ENCODE data around the gene C14orf132. TPM values are rescaled to one million over a fixed set of nuclear protein-coding genes. Genes with fewer than 3 reads are reported as not detected.

C14orf132 gene
- total RNA-seq, 1 experiment from 2014 or later, result 1.3 TPM

DNA sequence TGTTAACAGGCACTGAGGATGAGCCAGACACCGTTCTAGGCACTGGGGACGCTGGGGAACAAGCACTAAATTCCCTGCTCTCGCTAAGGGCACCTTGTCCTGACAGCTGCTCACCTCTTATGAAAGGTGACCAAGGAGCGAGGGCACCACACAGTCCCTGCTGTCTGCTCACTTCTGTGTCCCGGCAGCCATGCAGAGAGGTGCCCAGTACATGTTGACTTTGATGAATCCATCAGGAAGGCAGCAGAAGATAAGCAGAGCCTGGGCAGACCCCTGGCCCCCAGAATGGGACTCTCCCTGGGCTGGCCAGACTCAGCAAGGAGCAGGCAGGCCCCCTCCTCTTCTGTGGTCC lies 14.1 kb downstream of the C14orf132 start:
- Mint-ChIP-seq H3K4me3 (ENCODE audit: low read depth, unreplicated experiment) (no peak overlapping the region), H3K9me3 (ENCODE audit: low read depth, unreplicated experiment) (no peaks in the 10 kb centered on the region), H3K27me3 (ENCODE audit: unreplicated experiment) (peaks cover 37% of the 10 kb centered on the region), H3K4me1 (ENCODE audit: low read depth, unreplicated experiment) (no peaks in the 10 kb centered on the region), H3K27ac (ENCODE audit: unreplicated experiment) (no peak overlapping the region), H3K36me3 (ENCODE audit: insufficient read depth, unreplicated experiment) (no peaks in the 10 kb centered on the region)
- intact Hi-C loops (cut with micrococcal nuclease; ENCODE audit: unreplicated experiment), result loop anchor here (5.0 kb wide), 1 partner anchor 56 kb away; no protein-coding TSS in a partner anchor
- TF ChIP-seq, protein P1, sequence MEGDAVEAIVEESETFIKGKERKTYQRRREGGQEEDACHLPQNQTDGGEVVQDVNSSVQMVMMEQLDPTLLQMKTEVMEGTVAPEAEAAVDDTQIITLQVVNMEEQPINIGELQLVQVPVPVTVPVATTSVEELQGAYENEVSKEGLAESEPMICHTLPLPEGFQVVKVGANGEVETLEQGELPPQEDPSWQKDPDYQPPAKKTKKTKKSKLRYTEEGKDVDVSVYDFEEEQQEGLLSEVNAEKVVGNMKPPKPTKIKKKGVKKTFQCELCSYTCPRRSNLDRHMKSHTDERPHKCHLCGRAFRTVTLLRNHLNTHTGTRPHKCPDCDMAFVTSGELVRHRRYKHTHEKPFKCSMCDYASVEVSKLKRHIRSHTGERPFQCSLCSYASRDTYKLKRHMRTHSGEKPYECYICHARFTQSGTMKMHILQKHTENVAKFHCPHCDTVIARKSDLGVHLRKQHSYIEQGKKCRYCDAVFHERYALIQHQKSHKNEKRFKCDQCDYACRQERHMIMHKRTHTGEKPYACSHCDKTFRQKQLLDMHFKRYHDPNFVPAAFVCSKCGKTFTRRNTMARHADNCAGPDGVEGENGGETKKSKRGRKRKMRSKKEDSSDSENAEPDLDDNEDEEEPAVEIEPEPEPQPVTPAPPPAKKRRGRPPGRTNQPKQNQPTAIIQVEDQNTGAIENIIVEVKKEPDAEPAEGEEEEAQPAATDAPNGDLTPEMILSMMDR (IDR thresholded peaks at IDR 0.05; ENCODE audit: unreplicated experiment), result no peak
- DNase-seq, result no peak
- BruUV-seq (replicated peaks), result no TSS peak
- CTCF ChIA-PET, result no interaction called here

DNA sequence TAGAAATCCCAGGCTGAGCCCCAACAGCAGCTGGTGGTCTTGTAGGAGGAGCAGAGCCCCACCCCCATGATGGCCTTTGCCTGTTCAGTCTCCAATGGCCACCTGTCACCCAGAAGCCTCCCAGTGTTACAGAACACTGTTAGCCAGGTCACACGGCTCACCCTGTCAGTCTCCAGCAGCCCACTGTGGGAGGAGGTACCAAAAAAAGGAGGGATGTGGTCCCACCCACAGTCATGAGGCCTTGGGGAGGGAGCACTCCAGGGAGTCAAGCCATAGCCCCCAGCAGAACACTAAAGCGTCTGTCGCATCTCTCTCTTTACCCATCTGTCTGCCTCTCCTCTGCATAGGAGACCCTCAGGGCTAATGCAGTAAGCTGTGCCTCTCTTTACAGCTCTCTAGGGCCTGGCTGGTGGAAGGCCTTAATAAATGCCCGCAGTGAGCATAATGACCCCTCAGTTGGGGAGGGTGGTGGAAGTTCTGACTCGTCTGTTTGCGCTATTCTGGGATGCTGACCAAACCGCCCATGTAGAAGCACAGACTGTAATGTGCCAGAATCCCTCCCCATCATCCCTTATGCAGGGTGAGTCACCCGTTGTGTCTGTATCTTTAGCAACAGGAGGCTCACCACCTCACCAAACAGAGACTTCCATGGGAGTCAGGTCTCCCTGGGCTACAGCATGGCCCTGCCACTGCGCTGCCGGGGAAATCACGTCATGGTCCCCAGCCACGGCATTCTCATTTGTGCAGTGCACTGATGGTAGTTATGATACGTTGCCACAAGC lies 14.6 kb downstream of the C14orf132 start:
- intact Hi-C loops (cut with micrococcal nuclease; ENCODE audit: unreplicated experiment), result loop anchor here (5.0 kb wide), 1 partner anchor 56 kb away; no protein-coding TSS in a partner anchor
- no peaks in the 10 kb centered on the region for H3K9me3 Mint-ChIP-seq (ENCODE audit: low read depth, unreplicated experiment)
- H3K4me3 Mint-ChIP-seq (ENCODE audit: low read depth, unreplicated experiment), result no peak overlapping the region
- BruUV-seq (replicated peaks), result no TSS peak
- peaks cover 37% of the 10 kb centered on the region for H3K27me3 Mint-ChIP-seq (ENCODE audit: unreplicated experiment)
- CTCF ChIA-PET, result no interaction called here
- no peaks in the 10 kb centered on the region for H3K36me3 Mint-ChIP-seq (ENCODE audit: insufficient read depth, unreplicated experiment)
- TF ChIP-seq, protein P1 (IDR thresholded peaks at IDR 0.05; ENCODE audit: unreplicated experiment), result no peak
- no peak overlapping the region for H3K27ac Mint-ChIP-seq (ENCODE audit: unreplicated experiment)
- no peaks in the 10 kb centered on the region for H3K4me1 Mint-ChIP-seq (ENCODE audit: low read depth, unreplicated experiment)
- no peak for DNase-seq

DNA sequence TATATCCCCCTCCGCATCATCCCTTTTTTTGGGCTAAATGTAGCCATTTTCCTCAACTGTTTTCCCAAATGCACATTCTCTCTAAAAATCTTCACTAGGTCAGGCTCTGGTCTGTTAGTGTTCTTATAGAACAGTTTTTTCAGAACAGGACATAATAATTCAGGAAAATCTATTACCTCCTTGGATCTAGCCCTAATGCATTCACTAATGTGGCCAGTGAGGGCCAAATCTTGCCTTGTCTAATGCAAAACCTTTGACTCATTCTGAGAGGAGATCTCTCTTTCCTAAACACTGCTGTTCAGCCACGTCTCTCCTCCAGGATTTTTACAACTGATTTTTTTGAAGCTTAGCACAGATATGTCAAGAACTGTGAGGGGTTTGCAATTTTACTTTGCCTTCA lies 15.5 kb downstream of the C14orf132 start:
- peaks cover 37% of the 10 kb centered on the region for H3K27me3 Mint-ChIP-seq (ENCODE audit: unreplicated experiment)
- intact Hi-C loops (cut with micrococcal nuclease; ENCODE audit: unreplicated experiment), result loop anchor here (5.0 kb wide), 2 partner anchors 57 to 223 kb away; no protein-coding TSS in a partner anchor
- CTCF ChIA-PET, result interaction anchor here (3.3 kb wide), 1 partner anchor 44 kb away, joined by 17 read pairs; no protein-coding TSS in a partner anchor
- no peak overlapping the region for H3K4me3 Mint-ChIP-seq (ENCODE audit: low read depth, unreplicated experiment)
- no peaks in the 10 kb centered on the region for H3K9me3 Mint-ChIP-seq (ENCODE audit: low read depth, unreplicated experiment)
- H3K36me3 Mint-ChIP-seq (ENCODE audit: insufficient read depth, unreplicated experiment), result no peaks in the 10 kb centered on the region
- BruUV-seq (replicated peaks), result no TSS peak
- no peaks in the 10 kb centered on the region for H3K4me1 Mint-ChIP-seq (ENCODE audit: low read depth, unreplicated experiment)
- TF ChIP-seq, protein P1 (IDR thresholded peaks at IDR 0.05; ENCODE audit: unreplicated experiment), result no peak
- no peak for DNase-seq
- no peak overlapping the region for H3K27ac Mint-ChIP-seq (ENCODE audit: unreplicated experiment)

DNA sequence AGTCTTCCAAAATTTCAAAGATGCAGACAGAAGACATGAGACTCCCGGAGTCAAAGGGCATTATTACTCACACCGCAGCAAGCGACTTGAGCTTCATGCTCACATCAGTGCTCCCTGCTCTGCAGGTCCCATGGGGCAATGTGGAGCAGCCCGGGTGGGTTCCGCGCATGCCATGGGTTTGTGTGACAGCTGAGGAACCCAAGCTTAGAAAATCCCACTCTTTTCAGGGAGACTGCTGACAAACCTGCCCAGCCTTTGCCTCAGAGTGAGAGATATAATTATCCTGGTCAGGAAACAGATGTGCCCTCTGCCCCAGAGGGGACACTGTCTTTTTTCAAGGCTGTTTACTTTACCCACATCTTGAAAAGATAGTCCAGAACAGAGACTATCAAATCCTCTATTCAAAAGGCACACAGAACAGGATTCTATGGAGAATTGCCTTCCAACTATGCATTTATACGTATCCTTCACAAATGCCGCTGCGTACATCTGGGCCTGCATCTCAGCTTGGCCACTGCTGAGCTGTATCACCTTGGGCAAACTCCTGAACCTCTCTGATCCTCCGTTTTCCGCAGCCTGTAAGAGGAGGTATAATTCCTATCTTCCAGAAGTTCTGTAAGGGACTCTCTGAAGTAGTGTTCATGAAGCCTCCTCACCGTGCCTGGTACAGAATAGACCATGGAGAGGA lies 16.0 kb downstream of the C14orf132 start:
- Mint-ChIP-seq H3K27ac (ENCODE audit: unreplicated experiment) (no peak overlapping the region), H3K27me3 (ENCODE audit: unreplicated experiment) (peaks cover 39% of the 10 kb centered on the region), H3K4me3 (ENCODE audit: low read depth, unreplicated experiment) (no peak overlapping the region), H3K36me3 (ENCODE audit: insufficient read depth, unreplicated experiment) (no peaks in the 10 kb centered on the region), H3K4me1 (ENCODE audit: low read depth, unreplicated experiment) (no peaks in the 10 kb centered on the region), H3K9me3 (ENCODE audit: low read depth, unreplicated experiment) (no peaks in the 10 kb centered on the region)
- CTCF ChIA-PET, result interaction anchor here (0.6 to 3.3 kb wide), 2 partner anchors 9 to 43 kb away, joined by 3 to 17 read pairs; no protein-coding TSS in a partner anchor
- BruUV-seq (replicated peaks), result no TSS peak
- TF ChIP-seq, protein P1 (IDR thresholded peaks at IDR 0.05; ENCODE audit: unreplicated experiment), result no peak
- intact Hi-C loops (cut with micrococcal nuclease; ENCODE audit: unreplicated experiment), result loop anchor here (5.0 kb wide), 1 partner anchor 222 kb away; no protein-coding TSS in a partner anchor
- DNase-seq, result no peak
